Activated CD4-positive, alpha-beta T cell treated with anti-CD3 and anti-CD28 coated beads for 4 hours (primary cell): ENCODE measurements around the gene JADE1.

ENCODE experiments used
- DNase-seq, 2 donors: peaks; one replicate each; pipeline ENCODE4 v3.0.0-alpha.2; 2020

Gene JADE1

DNA sequence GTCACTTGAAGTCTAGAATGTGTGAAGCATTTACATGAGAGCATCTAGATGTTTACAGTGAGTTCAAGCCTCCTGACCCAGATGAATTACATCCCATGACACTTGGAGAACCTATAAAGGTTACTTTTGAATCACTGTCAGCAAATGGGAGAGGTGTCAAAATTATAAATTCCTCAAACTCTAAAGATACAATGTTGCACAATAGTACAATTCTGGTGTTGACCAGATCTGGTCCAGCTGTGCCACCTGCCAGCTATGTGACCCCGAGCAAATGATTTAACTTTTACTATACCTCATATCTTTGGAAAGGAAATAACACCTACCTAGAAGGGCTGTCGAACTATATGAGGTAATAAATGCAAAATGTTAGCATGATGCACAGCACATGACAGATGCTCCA lies 69.8 kb downstream of the JADE1 start:
- no peak for DNase-seq

- DNase-seq, result no peak
Observed at GRCh38 chr4:128879971-128880370, 70.5 kb downstream of the JADE1 start.

GRCh38 chr4:128880662-128881061 lies 71.2 kb downstream of the JADE1 start:
- DNase-seq, result no peak

GRCh38 chr4:128904821-128905220 lies 95.3 kb downstream of the JADE1 start:
- no peak for DNase-seq

- DNase-seq, result no peak
Observed at GRCh38 chr4:128906581-128906980, 97.1 kb downstream of the JADE1 start.

- DNase-seq, result no peak
Observed at GRCh38 chr4:128907981-128908380, 98.5 kb downstream of the JADE1 start.

GRCh38 chr4:128908735-128909134 lies 99.2 kb downstream of the JADE1 start:
- DNase-seq, result no peak

DNA sequence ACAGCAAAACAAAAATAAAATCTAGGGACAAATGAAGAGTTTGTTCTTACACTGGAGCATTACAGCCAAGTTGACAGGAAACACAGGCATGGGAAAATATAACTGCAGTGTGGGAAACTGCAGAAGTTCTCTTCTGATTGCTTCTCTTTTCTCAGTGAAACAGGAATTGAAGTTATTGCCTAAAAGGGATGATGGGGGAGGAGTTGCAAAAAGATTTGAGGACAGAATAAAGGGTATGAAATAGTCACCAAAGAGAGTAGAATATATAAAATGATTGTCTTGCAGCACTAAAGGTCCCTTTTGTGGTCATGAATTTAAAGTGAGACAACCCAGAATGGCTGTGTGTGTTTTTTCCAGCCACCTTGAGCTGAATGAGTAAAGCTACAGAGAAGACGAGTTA lies 103.7 kb downstream of the JADE1 start:
- DNase-seq, result no peak

GRCh38 chr4:128915544-128915943 lies 106.0 kb downstream of the JADE1 start:
- no peak for DNase-seq

- no peak for DNase-seq
Observed at GRCh38 chr4:128916832-128917231, 107.3 kb downstream of the JADE1 start.

GRCh38 chr4:128917781-128918180 lies 108.3 kb downstream of the JADE1 start:
- no peak for DNase-seq

GRCh38 chr4:128921954-128922353 lies 112.5 kb downstream of the JADE1 start:
- DNase-seq, result no peak
